Astrocyte of the hippocampus (primary cell): Measurements from ENCODE around the gene COQ10B.
A peak's percentile ranks its signal among the peaks of the same experiment; 100 is the strongest.

Source experiments
- DNase-seq: peaks from one replicate; pipeline ENCODE4 v3.0.0; 2011; ENCODE audit warnings: low read depth, low spot score

Gene COQ10B

GRCh38 chr2:197500503-197501131, 47.3 kb downstream of the COQ10B start:
- DNase-seq = peak; percentile 38

- DNase-seq = no peak
These were observed 48.8 kb downstream of the COQ10B start for GRCh38 chr2:197502201-197502600.

GRCh38 chr2:197502685-197503084, 49.3 kb downstream of the COQ10B start:
- no peak for DNase-seq

GRCh38 chr2:197504000-197504399, 50.6 kb downstream of the COQ10B start:
- DNase-seq = no peak

- DNase-seq = no peak
These were observed 51.2 kb downstream of the COQ10B start for GRCh38 chr2:197504512-197504911.

- DNase-seq = no peak
These were observed 53.3 kb downstream of the COQ10B start for GRCh38 chr2:197506658-197507057.

GRCh38 chr2:197513915-197514314, 60.6 kb downstream of the COQ10B start:
- no peak for DNase-seq

GRCh38 chr2:197514754-197515153, 61.4 kb downstream of the COQ10B start:
- DNase-seq = peak; percentile 12

- DNase-seq = no peak
These were observed 62.0 kb downstream of the COQ10B start for GRCh38 chr2:197515315-197515738.

GRCh38 chr2:197515739-197516392, 62.5 kb downstream of the COQ10B start, which contains the start of gene MOB4:
TSS of gene MOB4 (plus strand) at chr2:197516066. CDS start at chr2:197516087, 21 bp downstream.
- peak; percentile 99 for DNase-seq

- peak; percentile 60 for DNase-seq
These were observed 63.0 kb downstream of the COQ10B start for GRCh38 chr2:197516393-197516761.

GRCh38 chr2:197517150-197517549, 63.8 kb downstream of the COQ10B start:
- no peak for DNase-seq
